ENCODE results near the gene SEC22A. TPM values are rescaled to one million over a fixed set of nuclear protein-coding genes. Genes with fewer than 3 reads are reported as not detected.

SEC22A gene
- total and polyA plus RNA-seq, 2 donors (not counting 1 experiment from before 2014, with no cell fraction given): 15.6 to 19.3 TPM

DNA sequence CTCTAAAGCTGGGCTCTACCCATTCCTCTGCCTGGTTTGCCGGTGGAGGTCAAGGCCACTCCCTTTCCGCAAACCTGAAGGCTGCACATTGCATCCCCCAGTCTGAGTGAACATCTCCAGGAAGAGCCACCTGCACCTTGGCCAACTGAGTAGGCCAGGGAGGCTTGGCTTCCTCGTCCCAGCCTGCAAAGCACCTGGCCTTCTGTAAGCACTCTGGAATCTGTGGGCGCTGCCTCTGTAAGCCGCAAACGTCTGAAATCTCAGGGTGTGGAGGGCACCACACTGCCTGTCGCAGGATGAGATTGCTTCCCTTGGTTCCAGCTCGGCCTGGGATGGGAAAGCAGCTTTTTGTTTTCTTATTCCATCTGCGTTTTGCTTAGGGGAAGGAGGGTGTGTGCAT lies 81.3 kb downstream of the SEC22A start:
- no peaks in the 10 kb centered on the region for H3K9me3 Mint-ChIP-seq (ENCODE audit: insufficient read depth)
- Histone ChIP-seq H4K20me1 (ENCODE audit: control insufficient read depth, insufficient read depth, low read length, poor library complexity, severe bottlenecking) (no peaks in the 10 kb centered on the region), H2AFZ (ENCODE audit: insufficient read depth, low read depth, low read length, poor library complexity, severe bottlenecking) (no peak overlapping the region), H3K36me3 (replicated peaks in 1 of 2; ENCODE audit: control extremely low read depth in 1 of 2, control insufficient read depth in 1 of 2, extremely low read depth in 1 of 2, insufficient read depth in 2 of 2, low read length in 1 of 2) (no peaks in the 10 kb centered on the region), H3K4me3 (ENCODE audit: control extremely low read depth in 1 of 5, extremely low read depth in 1 of 5, insufficient read depth in 1 of 5, low read depth in 2 of 5, low read length in 4 of 5) (no peak overlapping the region), H3K9ac (ENCODE audit: low read length) (no peak overlapping the region), H3K27ac (ENCODE audit: low read length in 2 of 2) (no peak overlapping the region), H3K9me3 (ENCODE audit: control extremely low read depth in 1 of 3, control insufficient read depth in 2 of 3, insufficient read depth in 1 of 3, low read length in 2 of 3) (peaks cover 0 to 5% (median 0%) of the 10 kb centered on the region in 3 donors), H3K27me3 (replicated peaks in 1 of 4; ENCODE audit: control extremely low read depth in 1 of 4, control insufficient read depth in 3 of 4, insufficient read depth in 4 of 4, low read length in 3 of 4) (no peaks in the 10 kb centered on the region), H3K4me1 (ENCODE audit: control insufficient read depth in 2 of 2, insufficient read depth in 2 of 2, low read length in 2 of 2) (no peaks in the 10 kb centered on the region), H3K4me2 (replicated peaks; ENCODE audit: low read depth, low read length, poor library complexity, severe bottlenecking) (no peak overlapping the region), H3K79me2 (ENCODE audit: control insufficient read depth, insufficient read depth, low read length) (no peaks in the 10 kb centered on the region)
- intact Hi-C loops (cut with micrococcal nuclease): no loop called here
- no peak overlapping the region for H3K4me3 Mint-ChIP-seq
- ATAC-seq (ENCODE audit: low read depth): no peak
- ChIA-PET POLR2A (no interaction called here), CTCF (no interaction called here)
- peaks cover 4% of the 10 kb centered on the region for H3K27me3 Mint-ChIP-seq
- no peaks in the 10 kb centered on the region for H3K4me1 Mint-ChIP-seq
- 93% methylated on average over 8 of the region's 9 CpGs for WGBS (ENCODE audit: insufficient coverage)
- H3K27ac Mint-ChIP-seq: no peak overlapping the region
- no peak for DNase-seq
- TF ChIP-seq EZH2 (IDR thresholded peaks at IDR 0.05; ENCODE audit: borderline replicate concordance, insufficient read depth, low read depth, low read length, poor library complexity, severe bottlenecking): no peak
- TF ChIP-seq, protein P1, sequence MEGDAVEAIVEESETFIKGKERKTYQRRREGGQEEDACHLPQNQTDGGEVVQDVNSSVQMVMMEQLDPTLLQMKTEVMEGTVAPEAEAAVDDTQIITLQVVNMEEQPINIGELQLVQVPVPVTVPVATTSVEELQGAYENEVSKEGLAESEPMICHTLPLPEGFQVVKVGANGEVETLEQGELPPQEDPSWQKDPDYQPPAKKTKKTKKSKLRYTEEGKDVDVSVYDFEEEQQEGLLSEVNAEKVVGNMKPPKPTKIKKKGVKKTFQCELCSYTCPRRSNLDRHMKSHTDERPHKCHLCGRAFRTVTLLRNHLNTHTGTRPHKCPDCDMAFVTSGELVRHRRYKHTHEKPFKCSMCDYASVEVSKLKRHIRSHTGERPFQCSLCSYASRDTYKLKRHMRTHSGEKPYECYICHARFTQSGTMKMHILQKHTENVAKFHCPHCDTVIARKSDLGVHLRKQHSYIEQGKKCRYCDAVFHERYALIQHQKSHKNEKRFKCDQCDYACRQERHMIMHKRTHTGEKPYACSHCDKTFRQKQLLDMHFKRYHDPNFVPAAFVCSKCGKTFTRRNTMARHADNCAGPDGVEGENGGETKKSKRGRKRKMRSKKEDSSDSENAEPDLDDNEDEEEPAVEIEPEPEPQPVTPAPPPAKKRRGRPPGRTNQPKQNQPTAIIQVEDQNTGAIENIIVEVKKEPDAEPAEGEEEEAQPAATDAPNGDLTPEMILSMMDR (IDR thresholded peaks at IDR 0.05): no peak

DNA sequence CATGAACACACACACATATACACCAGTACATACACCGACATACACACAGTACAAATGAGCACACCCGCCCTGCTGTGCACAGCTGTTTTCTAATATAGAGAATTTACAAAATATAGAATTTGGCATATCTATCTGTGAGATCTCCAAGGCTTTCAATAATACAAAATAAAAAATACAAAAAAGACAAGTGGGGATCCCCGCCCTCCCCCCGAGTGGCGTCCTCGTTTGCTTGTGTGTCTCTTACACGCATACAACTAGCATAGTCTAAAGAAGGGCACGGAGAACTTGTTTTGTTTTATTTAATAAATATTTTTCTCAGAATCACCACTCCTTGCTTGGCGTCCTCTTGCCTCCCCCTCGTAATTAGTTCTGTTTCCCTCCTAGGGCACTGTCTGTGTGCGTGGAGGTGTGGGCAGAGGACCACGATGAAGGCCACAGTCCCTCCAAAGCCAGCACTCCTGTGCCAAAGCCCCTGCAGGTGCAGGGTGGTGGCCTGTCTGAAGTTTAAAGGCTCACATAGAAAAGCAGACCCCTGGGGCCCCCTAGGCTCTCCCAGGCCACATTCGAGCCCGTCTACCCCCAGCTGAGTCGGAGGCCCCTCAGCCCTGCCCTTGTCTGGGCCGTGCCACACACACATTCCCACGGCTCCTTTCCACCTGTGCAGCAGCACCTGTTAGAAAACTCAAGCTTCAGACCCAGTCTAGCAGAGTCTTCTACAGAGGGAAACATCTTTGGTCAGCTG lies 82.1 kb downstream of the SEC22A start:
- Mint-ChIP-seq H3K27ac (no peak overlapping the region), H3K27me3 (peaks cover 4% of the 10 kb centered on the region), H3K4me3 (no peak overlapping the region), H3K9me3 (ENCODE audit: insufficient read depth) (no peaks in the 10 kb centered on the region), H3K4me1 (no peaks in the 10 kb centered on the region)
- Histone ChIP-seq H3K27me3 (replicated peaks in 1 of 4; ENCODE audit: control extremely low read depth in 1 of 4, control insufficient read depth in 3 of 4, insufficient read depth in 4 of 4, low read length in 3 of 4) (no peaks in the 10 kb centered on the region), H3K9me3 (ENCODE audit: control extremely low read depth in 1 of 3, control insufficient read depth in 2 of 3, insufficient read depth in 1 of 3, low read length in 2 of 3) (peaks cover 0 to 5% (median 0%) of the 10 kb centered on the region in 3 donors), H2AFZ (ENCODE audit: insufficient read depth, low read depth, low read length, poor library complexity, severe bottlenecking) (no peak overlapping the region), H3K9ac (ENCODE audit: low read length) (no peak overlapping the region), H4K20me1 (ENCODE audit: control insufficient read depth, insufficient read depth, low read length, poor library complexity, severe bottlenecking) (no peaks in the 10 kb centered on the region), H3K36me3 (replicated peaks in 1 of 2; ENCODE audit: control extremely low read depth in 1 of 2, control insufficient read depth in 1 of 2, extremely low read depth in 1 of 2, insufficient read depth in 2 of 2, low read length in 1 of 2) (no peaks in the 10 kb centered on the region), H3K4me3 (ENCODE audit: control extremely low read depth in 1 of 5, extremely low read depth in 1 of 5, insufficient read depth in 1 of 5, low read depth in 2 of 5, low read length in 4 of 5) (no peak overlapping the region), H3K27ac (ENCODE audit: low read length in 2 of 2) (no peak overlapping the region), H3K4me2 (replicated peaks; ENCODE audit: low read depth, low read length, poor library complexity, severe bottlenecking) (no peak overlapping the region), H3K79me2 (ENCODE audit: control insufficient read depth, insufficient read depth, low read length) (no peaks in the 10 kb centered on the region), H3K4me1 (ENCODE audit: control insufficient read depth in 2 of 2, insufficient read depth in 2 of 2, low read length in 2 of 2) (no peaks in the 10 kb centered on the region)
- ATAC-seq (ENCODE audit: low read depth) (no peak), DNase-seq (no peak)
- 87% methylated on average over 8 of the region's 17 CpGs for WGBS (ENCODE audit: insufficient coverage)
- POLR2A ChIA-PET: no interaction called here
- TF ChIP-seq, protein P1 (IDR thresholded peaks at IDR 0.05): no peak
- TF ChIP-seq EZH2 (IDR thresholded peaks at IDR 0.05; ENCODE audit: borderline replicate concordance, insufficient read depth, low read depth, low read length, poor library complexity, severe bottlenecking): no peak
- intact Hi-C loops (cut with micrococcal nuclease): no loop called here
- CTCF ChIA-PET: no interaction called here

Data from B cell (primary cell).